Tibial artery (tissue), 4 donors: Measurements from ENCODE around the gene GALNS.
"Not testable (repeated sequence)": the region's sequence is repeated elsewhere in the genome, so short reads cannot be mapped to it uniquely, and the experiment has no call there.

Source experiments
- DNase-seq, 2 donors: peaks; one replicate each; pipeline ENCODE4 v3.0.0-alpha.2; 2019
- H3K27ac ChIP-seq, 2 donors: fragments of 200-600 bp; sonication (generic) in 1 of 2; 1 replicate in 1 of 2; 2 replicates in 1 of 2; pipeline ENCODE4 v1.5.1; 2018 to 2019; ENCODE audit warnings: mild to moderate bottlenecking in 1 of 2
- H3K27me3 ChIP-seq, 2 donors: fragments of 200-600 bp; sonication (generic) in 1 of 2; one replicate each; pipeline versions ENCODE4 v1.5.1 to v1.6.0; 2016 to 2019
- H3K36me3 ChIP-seq, 3 donors: fragments of 200-600 bp; sonication (generic) in 2 of 3; one replicate each; pipeline ENCODE4 v1.5.1; 2016 to 2019; ENCODE audit warnings: mild to moderate bottlenecking in 2 of 3
- H3K4me1 ChIP-seq, 4 donors: fragments of 200-600 bp; sonication (generic) in 2 of 4; 1 replicate in 3 of 4; 2 replicates in 1 of 4; pipeline ENCODE4 v1.5.1; 2016 to 2019
- H3K4me3 ChIP-seq, 2 donors: fragments of 200-600 bp; sonication (generic) in 1 of 2; 1 replicate in 1 of 2; 2 replicates in 1 of 2; pipeline ENCODE4 v1.5.1; 2018 to 2019; ENCODE audit warnings: mild to moderate bottlenecking in 2 of 2
- H3K9me3 ChIP-seq, 3 donors: fragments of 200-600 bp; sonication (generic) in 1 of 3; one replicate each; pipeline ENCODE4 v1.5.1; 2016 to 2019
- intact Hi-C: fragments of 100-400 bp; cut with DNase I; formaldehyde crosslinking; loops from one replicate; pipeline ENCODE4 v1.15.0; 2023; ENCODE audit warnings: low total_unique reads
- TF ChIP-seq, protein P1 (sequence below), 2 experiments: fragments of 200-600 bp in 1 of 2; fragments of 450-650 bp in 1 of 2; IDR thresholded peaks; one replicate each; pipeline ENCODE4 v1.5.1; 2017 to 2019; ENCODE audit warnings: antibody characterized with exemption in 2 of 2, mild to moderate bottlenecking in 1 of 2, moderate library complexity in 1 of 2

Gene GALNS

GRCh38 chr16:88774544-88775393, 82.0 kb downstream of the GALNS start:
- Histone ChIP-seq H3K9me3 (no peaks in the 10 kb centered on the region), H3K4me3 (no peak overlapping the region), H3K27ac (peak overlapping the region in 1 of 2 donors; percentile 60), H3K36me3 (no peaks in the 10 kb centered on the region), H3K4me1 (peaks cover 2 to 65% (median 50%) of the 10 kb centered on the region in 4 donors), H3K27me3 (no peaks in the 10 kb centered on the region)
- no peak for DNase-seq
- intact Hi-C loops = no loop called here
- TF ChIP-seq, protein P1, sequence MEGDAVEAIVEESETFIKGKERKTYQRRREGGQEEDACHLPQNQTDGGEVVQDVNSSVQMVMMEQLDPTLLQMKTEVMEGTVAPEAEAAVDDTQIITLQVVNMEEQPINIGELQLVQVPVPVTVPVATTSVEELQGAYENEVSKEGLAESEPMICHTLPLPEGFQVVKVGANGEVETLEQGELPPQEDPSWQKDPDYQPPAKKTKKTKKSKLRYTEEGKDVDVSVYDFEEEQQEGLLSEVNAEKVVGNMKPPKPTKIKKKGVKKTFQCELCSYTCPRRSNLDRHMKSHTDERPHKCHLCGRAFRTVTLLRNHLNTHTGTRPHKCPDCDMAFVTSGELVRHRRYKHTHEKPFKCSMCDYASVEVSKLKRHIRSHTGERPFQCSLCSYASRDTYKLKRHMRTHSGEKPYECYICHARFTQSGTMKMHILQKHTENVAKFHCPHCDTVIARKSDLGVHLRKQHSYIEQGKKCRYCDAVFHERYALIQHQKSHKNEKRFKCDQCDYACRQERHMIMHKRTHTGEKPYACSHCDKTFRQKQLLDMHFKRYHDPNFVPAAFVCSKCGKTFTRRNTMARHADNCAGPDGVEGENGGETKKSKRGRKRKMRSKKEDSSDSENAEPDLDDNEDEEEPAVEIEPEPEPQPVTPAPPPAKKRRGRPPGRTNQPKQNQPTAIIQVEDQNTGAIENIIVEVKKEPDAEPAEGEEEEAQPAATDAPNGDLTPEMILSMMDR (IDR thresholded peaks at IDR 0.05) = no peak

DNA sequence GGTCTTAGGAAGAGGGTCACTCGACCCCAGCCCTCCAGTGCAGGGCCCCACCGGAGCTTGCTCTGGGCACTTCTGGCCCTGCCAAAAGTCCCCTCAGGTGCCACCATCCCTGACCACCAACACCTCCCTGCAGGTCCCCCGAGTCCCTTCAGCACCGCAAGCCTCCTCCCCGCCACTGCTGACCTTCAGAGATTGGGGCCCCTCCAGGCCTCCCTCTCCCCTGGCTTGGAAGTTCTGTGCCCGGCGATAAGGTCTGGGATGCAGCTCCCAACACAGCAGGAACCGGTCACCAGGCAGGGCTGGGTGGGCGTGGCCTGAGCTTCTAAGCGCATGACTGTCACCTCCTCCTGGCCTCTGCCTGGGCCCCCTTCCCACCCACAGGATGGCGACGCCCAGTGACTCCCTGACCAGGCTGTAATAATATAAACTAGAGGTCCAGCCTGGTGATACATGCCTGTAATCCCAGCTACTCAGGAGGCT, 82.9 kb downstream of the GALNS start:
- no peaks in the 10 kb centered on the region for H3K9me3 ChIP-seq
- intact Hi-C loops = no loop called here
- no peaks in the 10 kb centered on the region for H3K36me3 ChIP-seq
- H3K4me3 ChIP-seq = no peak overlapping the region
- DNase-seq = peak in 1 of 2 donors; percentile 47
- H3K4me1 ChIP-seq = peaks cover 0 to 65% (median 49%) of the 10 kb centered on the region in 4 donors
- H3K27me3 ChIP-seq = no peaks in the 10 kb centered on the region
- TF ChIP-seq, protein P1 (IDR thresholded peaks at IDR 0.05) = no peak
- peak overlapping the region; percentile 60 for H3K27ac ChIP-seq

- TF ChIP-seq, protein P1 (IDR thresholded peaks at IDR 0.05) = no peak
- Histone ChIP-seq H3K4me1 (peaks cover 0 to 72% (median 56%) of the 10 kb centered on the region in 4 donors), H3K36me3 (no peaks in the 10 kb centered on the region), H3K27ac (peak overlapping the region; percentile 60), H3K9me3 (no peaks in the 10 kb centered on the region), H3K4me3 (no peak overlapping the region), H3K27me3 (no peaks in the 10 kb centered on the region)
- peak; percentile 66 to 88 for DNase-seq
- intact Hi-C loops = no loop called here
Observed at GRCh38 chr16:88772871-88773811, 83.6 kb downstream of the GALNS start.

DNA sequence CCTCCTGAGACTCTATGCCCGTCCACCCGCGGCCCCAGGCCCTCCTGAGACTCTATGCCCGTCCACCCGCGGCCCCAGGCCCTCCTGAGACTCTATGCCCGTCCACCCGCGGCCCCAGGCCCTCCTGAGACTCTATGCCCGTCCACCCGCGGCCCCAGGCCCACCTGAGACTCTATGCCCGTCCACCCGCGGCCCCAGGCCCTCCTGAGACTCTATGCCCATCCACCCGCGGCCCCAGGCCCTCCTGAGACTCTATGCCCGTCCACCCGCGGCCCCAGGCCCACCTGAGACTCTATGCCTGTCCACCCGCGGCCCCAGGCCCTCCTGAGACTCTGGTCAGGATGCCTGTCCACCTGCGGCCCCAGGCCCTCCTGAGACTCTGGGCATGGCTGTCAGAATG, 85.0 kb downstream of the GALNS start:
- H3K27me3 ChIP-seq, intact Hi-C loops, H3K27ac ChIP-seq, H3K4me3 ChIP-seq, H3K9me3 ChIP-seq, DNase-seq, H3K36me3 ChIP-seq: not testable (repeated sequence)
- H3K4me1 ChIP-seq = peaks cover 0 to 83% (median 62%) of the 10 kb centered on the region in 4 donors

- Histone ChIP-seq H3K27ac (no peak overlapping the region), H3K4me3 (no peak overlapping the region), H3K9me3 (no peaks in the 10 kb centered on the region), H3K4me1 (peaks cover 0 to 84% (median 62%) of the 10 kb centered on the region in 4 donors), H3K27me3 (no peaks in the 10 kb centered on the region), H3K36me3 (no peaks in the 10 kb centered on the region)
- intact Hi-C loops = no loop called here
- TF ChIP-seq, protein P1 (IDR thresholded peaks at IDR 0.05) = no peak
- DNase-seq = no peak
Observed at GRCh38 chr16:88771294-88771772, 85.4 kb downstream of the GALNS start.
